Right ventricle myocardium superior (tissue), 1 donor: ENCODE measurements around the gene KLHL30. TPM values are rescaled to one million over a fixed set of nuclear protein-coding genes. Genes with fewer than 3 reads are reported as not detected.

Experiments used
- ATAC-seq: fragments of 200-7000 bp; cut with Tn5 transposase; one replicate; pipeline ENCODE4 v1.9.1; 2020; ENCODE audit warnings: mild to moderate bottlenecking; ENCODE audit not compliant: poor library complexity
- DNase-seq: peaks from one replicate; pipeline ENCODE4 v3.0.0-alpha.2; 2020
- intact Hi-C: fragments of 100-400 bp; cut with DNase I; formaldehyde crosslinking; loops from one replicate; pipeline ENCODE4 v1.11.2; 2022
- total RNA-seq: library from RNA; stranded (reverse); fragmentation: NEBNext Ultra II Directional; extraction: Animal tissue kit (Norgen Biotek cat#: 25700); gene quantifications from one replicate; pipeline ENCODE4 v1.2.1, GENCODE V29; 2021
- donor health status: DM: no; HTN: yes; CAD: no; lungs with severe emphysema.

KLHL30 gene
- total RNA-seq, 1 donor from 2014 or later = 20.0 TPM

GRCh38 chr2:238127165-238128060 lies 11.1 kb upstream of the KLHL30 start:
- intact Hi-C loops = no loop called here
- ATAC-seq (peak; percentile 62), DNase-seq (peak; percentile 46)

GRCh38 chr2:238128061-238128440 lies 10.4 kb upstream of the KLHL30 start:
- intact Hi-C loops = no loop called here
- DNase-seq = peak; percentile 35

GRCh38 chr2:238128534-238129001 lies 9.9 kb upstream of the KLHL30 start:
- intact Hi-C loops = no loop called here
- ATAC-seq (no peak), DNase-seq (peak; percentile 32)

More at GRCh38 chr2:238128061-238128440, 10.4 kb upstream of the KLHL30 start:
- ATAC-seq = no peak

- peak; percentile 27 for DNase-seq
- intact Hi-C loops = no loop called here
- no peak for ATAC-seq
Measured at GRCh38 chr2:238129166-238130010, 9.1 kb upstream of the KLHL30 start.

GRCh38 chr2:238130111-238130695 lies 8.3 kb upstream of the KLHL30 start:
- intact Hi-C loops = no loop called here
- peak; percentile 36 for DNase-seq

GRCh38 chr2:238130696-238131628 lies 7.5 kb upstream of the KLHL30 start:
- ATAC-seq = no peak
- intact Hi-C loops = no loop called here
- peak; percentile 33 for DNase-seq

More at GRCh38 chr2:238130111-238130695, 8.3 kb upstream of the KLHL30 start:
- ATAC-seq = no peak

GRCh38 chr2:238131761-238132462 lies 6.6 kb upstream of the KLHL30 start:
- DNase-seq (peak; percentile 32), ATAC-seq (no peak)
- intact Hi-C loops = no loop called here

- intact Hi-C loops = no loop called here
- ATAC-seq = no peak
- DNase-seq = peak; percentile 31
Measured at GRCh38 chr2:238132463-238133450, 5.7 kb upstream of the KLHL30 start.

GRCh38 chr2:238133499-238134392 lies 4.7 kb upstream of the KLHL30 start:
- ATAC-seq (no peak), DNase-seq (peak; percentile 32)
- intact Hi-C loops = no loop called here

- intact Hi-C loops = no loop called here
- peak; percentile 33 for DNase-seq
- ATAC-seq = no peak
Measured at GRCh38 chr2:238134393-238134785, 4.1 kb upstream of the KLHL30 start.

- intact Hi-C loops = no loop called here
Measured at GRCh38 chr2:238135601-238136150, 2.8 kb upstream of the KLHL30 start.

GRCh38 chr2:238136820-238137537 lies 1.5 kb upstream of the KLHL30 start:
- ATAC-seq (peak; percentile 10), DNase-seq (peak; percentile 77)
- intact Hi-C loops = no loop called here

More at GRCh38 chr2:238135601-238136150, 2.8 kb upstream of the KLHL30 start:
- DNase-seq (peak; percentile 15), ATAC-seq (no peak)

GRCh38 chr2:238137885-238138284 lies 583 bp upstream of the KLHL30 start:
- intact Hi-C loops = no loop called here
- DNase-seq (no peak), ATAC-seq (no peak)
